NCI-H510A treated with DMSO at 0.1 percent for 48 hours (cell line): ENCODE data around the gene RRBP1.
A peak's percentile ranks its signal among the peaks of the same experiment; 100 is the strongest.

Source experiments
- DNase-seq: peaks from one replicate; lab custom pipeline; 2025; lab: John Stamatoyannopoulos, UW

Gene RRBP1

GRCh38 chr20:17579369-17580039, 102.5 kb downstream of the RRBP1 start:
- no peak for DNase-seq

- no peak for DNase-seq
Observed at GRCh38 chr20:17576215-17576614, 105.8 kb downstream of the RRBP1 start.

GRCh38 chr20:17573463-17573862, 108.6 kb downstream of the RRBP1 start:
- no peak for DNase-seq

- peak; percentile 51 for DNase-seq
Observed at GRCh38 chr20:17572034-17572638, 109.9 kb downstream of the RRBP1 start.

GRCh38 chr20:17571153-17571527, 110.9 kb downstream of the RRBP1 start:
- no peak for DNase-seq

- DNase-seq = peak; percentile 60
Observed at GRCh38 chr20:17570347-17571152, 111.5 kb downstream of the RRBP1 start.

- DNase-seq = peak; percentile 99
Observed at GRCh38 chr20:17569616-17570346, 112.3 kb downstream of the RRBP1 start, which contains the start of gene DSTN. TSS of gene DSTN (plus strand) at chr20:17570075. CDS start at chr20:17570209, 134 bp downstream.

- peak; percentile 57 for DNase-seq
Observed at GRCh38 chr20:17568972-17569521, 113.0 kb downstream of the RRBP1 start.

GRCh38 chr20:17568045-17568788, 113.8 kb downstream of the RRBP1 start:
- peak; percentile 35 for DNase-seq

GRCh38 chr20:17566345-17566744, 115.7 kb downstream of the RRBP1 start:
- no peak for DNase-seq

GRCh38 chr20:17565169-17565845, 116.7 kb downstream of the RRBP1 start:
- no peak for DNase-seq
